ENCODE measurements around the gene CINP.

GRCh38 chr14:102374264-102374663 lies 11.6 kb upstream of the CINP start:
- no peak for TF ChIP-seq CTCF (conservative IDR thresholded peaks at IDR 0.05)
- TF ChIP-seq EZH2 (IDR thresholded peaks at IDR 0.05; ENCODE audit: low read depth) = no peak

Measured in PC-9 (cell line).